IMR-90 (cell line): ENCODE measurements around the gene PTPRC. TPM values are rescaled to one million over a fixed set of nuclear protein-coding genes. Genes with fewer than 3 reads are reported as not detected.

Source experiments
- ATAC-seq: fragments of 200-7000 bp; cut with Tn5 transposase; 2 replicates; pipeline ENCODE4 v1.9.1; 2020; ENCODE audit warnings: low read depth, mild to moderate bottlenecking, moderate library complexity
- BruUV-seq: library from RNA; stranded (reverse); fragments of 400-500 nt; replicated peaks from 2 replicates; lab custom pipeline; 2021; lab: Mats Ljungman, UMichigan
- CTCF ChIA-PET: fragments of 300-600 bp; formaldehyde crosslinking; extraction: SDS; loops from one replicate; lab custom pipeline; 2021; ENCODE audit warnings: antibody characterized with exemption; lab: Yijun Ruan, JAX
- POLR2A ChIA-PET: fragments of 300-600 bp; sonication (Branson Sonifier 250); formaldehyde crosslinking; loops from one replicate; lab custom pipeline; 2022; ENCODE audit warnings: antibody characterized with exemption; ENCODE audit not compliant: unreplicated experiment; lab: Charles Lee
- DNase-seq: peaks from one replicate; pipeline ENCODE4 v3.0.0; 2013
- H2AFZ ChIP-seq: replicated peaks from 2 replicates; pipeline ENCODE3; 2013; ENCODE audit warnings: low read length, mild to moderate bottlenecking; ENCODE audit not compliant: poor library complexity
- H2AK5ac ChIP-seq: 2 replicates; pipeline ENCODE4 v1.6.1; 2013; ENCODE audit warnings: low read depth, low read length, inconsistent platforms
- H2AK9ac ChIP-seq: replicated peaks from 2 replicates; pipeline ENCODE3; 2013; ENCODE audit warnings: mild to moderate bottlenecking, low read depth, low read length, moderate library complexity; ENCODE audit not compliant: poor library complexity
- H2BK120ac ChIP-seq: 2 replicates; pipeline ENCODE4 v1.6.1; 2013; ENCODE audit warnings: low read depth, low read length, inconsistent platforms
- H2BK15ac ChIP-seq: 3 replicates; pipeline ENCODE4 v1.6.1; 2013; ENCODE audit warnings: low read depth, low read length, inconsistent platforms
- H2BK20ac ChIP-seq: 2 replicates; pipeline ENCODE4 v1.6.1; 2013; ENCODE audit warnings: low read depth, mild to moderate bottlenecking, inconsistent platforms, low read length, moderate library complexity
- H2BK5ac ChIP-seq: 2 replicates; pipeline ENCODE4 v1.6.1; 2013; ENCODE audit warnings: mild to moderate bottlenecking, low read depth, low read length, inconsistent platforms; ENCODE audit not compliant: poor library complexity, severe bottlenecking
- H3K14ac ChIP-seq: replicated peaks from 2 replicates; pipeline ENCODE4 v1.6.1; 2013; ENCODE audit warnings: low read depth, low read length, inconsistent platforms
- H3K18ac ChIP-seq: 2 replicates; pipeline ENCODE4 v1.6.1; 2013; ENCODE audit warnings: low read depth, low read length, control low read depth
- H3K23ac ChIP-seq: 2 replicates; pipeline ENCODE4 v1.6.1; 2013; ENCODE audit warnings: low read depth, low read length, inconsistent platforms
- H3K27ac ChIP-seq: 2 replicates; pipeline ENCODE4 v1.5.1; 2013; ENCODE audit warnings: mild to moderate bottlenecking, control low read depth, low read length; ENCODE audit not compliant: insufficient read depth
- H3K27me3 ChIP-seq: 2 replicates; pipeline ENCODE4 v1.6.1; 2013; ENCODE audit warnings: low read length; ENCODE audit not compliant: control insufficient read depth, insufficient read depth
- H3K36me3 ChIP-seq: 2 replicates; pipeline ENCODE4 v1.6.1; 2013; ENCODE audit warnings: low read length, mixed read lengths; ENCODE audit not compliant: control insufficient read depth, insufficient read depth
- H3K4ac ChIP-seq: 2 replicates; pipeline ENCODE4 v1.6.1; 2013; ENCODE audit warnings: low read depth, low read length, inconsistent platforms
- H3K4me1 ChIP-seq: 2 replicates; pipeline ENCODE4 v1.6.1; 2013; ENCODE audit warnings: low read length, mixed read lengths; ENCODE audit not compliant: control insufficient read depth, insufficient read depth
- H3K4me2 ChIP-seq: 2 replicates; pipeline ENCODE4 v1.6.1; 2013; ENCODE audit warnings: low read depth, mild to moderate bottlenecking, control low read depth, low read length, moderate library complexity
- H3K4me3 ChIP-seq: 2 replicates; pipeline ENCODE4 v1.5.1; 2013; ENCODE audit warnings: low read depth, mild to moderate bottlenecking, control low read depth, low read length, moderate library complexity; ENCODE audit not compliant: insufficient read depth
- H3K56ac ChIP-seq: 2 replicates; pipeline ENCODE4 v1.6.1; 2013; ENCODE audit warnings: low read length, inconsistent platforms; ENCODE audit not compliant: insufficient read depth; ENCODE audit errors: extremely low read depth
- H3K79me1 ChIP-seq, 2 experiments: 2 replicates each; pipeline ENCODE4 v1.6.1; 2013; ENCODE audit warnings: low read length in 2 of 2, inconsistent platforms in 1 of 2, low read depth in 1 of 2
- H3K9ac ChIP-seq: 2 replicates; pipeline ENCODE4 v1.6.1; 2013; ENCODE audit warnings: low read depth, low read length, control low read depth
- H3K9me1 ChIP-seq: 2 replicates; pipeline ENCODE4 v1.6.1; 2013; ENCODE audit warnings: low read length, inconsistent platforms; ENCODE audit not compliant: insufficient read depth
- H3K9me3 ChIP-seq: 2 replicates; pipeline ENCODE4 v1.6.1; 2013; ENCODE audit warnings: low read length; ENCODE audit not compliant: control insufficient read depth, insufficient read depth
- H4K20me1 ChIP-seq: 2 replicates; pipeline ENCODE4 v1.6.1; 2013; ENCODE audit warnings: low read length, inconsistent platforms; ENCODE audit not compliant: insufficient read depth
- H4K5ac ChIP-seq: 2 replicates; pipeline ENCODE4 v1.6.1; 2013; ENCODE audit warnings: mild to moderate bottlenecking, low read depth, low read length, control low read depth
- H4K8ac ChIP-seq, 2 experiments: 2 replicates each; pipeline ENCODE4 v1.6.1; 2013; ENCODE audit warnings: low read depth in 2 of 2, low read length in 2 of 2, control low read depth in 1 of 2, inconsistent platforms in 1 of 2
- H4K91ac ChIP-seq: 2 replicates; pipeline ENCODE4 v1.6.1; 2013; ENCODE audit warnings: low read depth, low read length, inconsistent platforms; ENCODE audit not compliant: insufficient read depth
- BHLHE40 ChIP-seq: fragments of 150-350 bp; IDR thresholded peaks from 2 replicates; pipeline ENCODE4 v1.6.1; 2016; ENCODE audit warnings: mild to moderate bottlenecking, low read depth, low read length
- CEBPB ChIP-seq: IDR thresholded peaks from 2 replicates; pipeline ENCODE4 v1.6.1; 2012; ENCODE audit warnings: low read depth, low read length, improper control_type of control experiment
- CHD1 ChIP-seq: IDR thresholded peaks from 2 replicates; pipeline ENCODE4 v1.6.1; 2012; ENCODE audit warnings: low read depth, low read length, improper control_type of control experiment
- ELK1 ChIP-seq: fragments of 150-350 bp; IDR thresholded peaks from 2 replicates; pipeline ENCODE4 v1.6.1; 2016; ENCODE audit warnings: low read depth, mild to moderate bottlenecking, low read length, moderate library complexity, borderline replicate concordance
- FOS ChIP-seq: fragments of 150-350 bp; IDR thresholded peaks from 2 replicates; pipeline ENCODE4 v1.6.1; 2016; ENCODE audit warnings: low read depth, low read length
- MAFK ChIP-seq: IDR thresholded peaks from 2 replicates; pipeline ENCODE4 v1.6.1; 2012; ENCODE audit warnings: low read depth, low read length, improper control_type of control experiment
- MAZ ChIP-seq: IDR thresholded peaks from 2 replicates; pipeline ENCODE4 v1.6.1; 2012; ENCODE audit warnings: low read depth, mild to moderate bottlenecking, low read length, improper control_type of control experiment, moderate library complexity, borderline replicate concordance
- MXI1 ChIP-seq: IDR thresholded peaks from 2 replicates; pipeline ENCODE4 v1.6.1; 2012; ENCODE audit warnings: low read depth, mild to moderate bottlenecking, low read length, moderate library complexity, borderline replicate concordance
- NFE2L2 ChIP-seq: fragments of 150-350 bp; IDR thresholded peaks from 2 replicates; pipeline ENCODE4 v1.6.1; 2016; ENCODE audit warnings: low read depth, mild to moderate bottlenecking, low read length
- POLR2A ChIP-seq: IDR thresholded peaks from 2 replicates; pipeline ENCODE4 v1.6.1; 2012; ENCODE audit warnings: mild to moderate bottlenecking, low read depth, low read length
- RAD21 ChIP-seq: IDR thresholded peaks from 2 replicates; pipeline ENCODE4 v1.6.1; 2012; ENCODE audit warnings: low read length, improper control_type of control experiment
- RCOR1 ChIP-seq: IDR thresholded peaks from 2 replicates; pipeline ENCODE4 v1.6.1; 2012; ENCODE audit warnings: mild to moderate bottlenecking, low read length, improper control_type of control experiment; ENCODE audit not compliant: insufficient replicate concordance
- RFX5 ChIP-seq: IDR thresholded peaks from 2 replicates; pipeline ENCODE4 v1.8.0; 2012; ENCODE audit warnings: low read depth, mild to moderate bottlenecking, low read length, moderate library complexity
- SMC3 ChIP-seq: fragments of 150-350 bp; IDR thresholded peaks from 2 replicates; pipeline ENCODE4 v1.6.1; 2016; ENCODE audit warnings: low read depth, mild to moderate bottlenecking, antibody characterized with exemption, low read length, moderate library complexity
- WGBS, 2 experiments: methylation state at CpG; one replicate each; pipeline versions ENCODE4 v1.1.5 to v1.1.7; 2013; ENCODE audit warnings: missing lambda C conversion rate in 2 of 2; ENCODE audit not compliant: insufficient read length in 1 of 2; ENCODE audit errors: extremely low coverage in 2 of 2; 5-methylcytosine and 5-hydroxymethylcytosine counted together
- dilution Hi-C: fragments of 300-500 bp; cut with HindIII; formaldehyde crosslinking; loops from one replicate; pipeline ENCODE4 v1.14.3; 2018; ENCODE audit warnings: low sequenced_read_pairs; ENCODE audit not compliant: unreplicated experiment
- in situ Hi-C: fragments of 300-500 bp; cut with MboI; formaldehyde crosslinking; loops from 3 replicates; pipeline ENCODE4 v1.14.3; 2019; ENCODE audit warnings: low sequenced_read_pairs, inconsistent platforms, mixed read lengths
- intact Hi-C: fragments of 100-400 bp; cut with micrococcal nuclease; formaldehyde crosslinking; loops from 2 replicates; pipeline ENCODE4 v1.10.0; 2022
- polyA plus RNA-seq, 3 experiments: library from polyadenylated mRNA; depleted of rRNA; stranded (reverse); fragments of >200 nt; gene quantifications; 2 replicates each; pipeline ENCODE4 v1.2.3, GENCODE V29; 2012; ENCODE audit warnings: low replicate concordance in 1 of 3
- total RNA-seq: library from RNA; depleted of rRNA; stranded (reverse); fragments of >200 nt; gene quantifications from 2 replicates; pipeline ENCODE4 v1.2.3, GENCODE V29; 2012
- TF ChIP-seq, protein P1 (sequence below): fragments of 150-350 bp; IDR thresholded peaks from 2 replicates; pipeline ENCODE4 v1.6.1; 2017; ENCODE audit warnings: mild to moderate bottlenecking, antibody characterized with exemption, low read length, low read depth
- TF ChIP-seq, protein P2 (sequence below): conservative IDR thresholded peaks from 2 replicates; pipeline ENCODE4 v1.5.1; 2012; ENCODE audit warnings: mild to moderate bottlenecking, low read depth, low read length, improper control_type of control experiment

Gene PTPRC
- total and polyA plus RNA-seq, 2 of the 4 experiments (the other 2 are of a cell fraction) = not detected

GRCh38 chr1:198605406-198605805 is 33.4 kb upstream of the PTPRC start:
- Histone ChIP-seq H3K4me1 (no peaks in the 10 kb centered on the region; the same call in 1 of the 2 replicates), H2BK5ac (no peak overlapping the region), H2AFZ (no peak overlapping the region), H2BK120ac (no peak overlapping the region), H2BK20ac (no peak overlapping the region), H2AK9ac (no peak overlapping the region), H4K5ac (no peak overlapping the region), H2AK5ac (no peak overlapping the region), H3K4ac (no peak overlapping the region), H2BK15ac (no peak overlapping the region), H3K4me3 (no peak overlapping the region), H3K27ac (no peak overlapping the region), H3K23ac (no peak overlapping the region), H3K27me3 (no peaks in the 10 kb centered on the region), H3K9ac (no peak overlapping the region), H3K4me2 (no peak overlapping the region), H3K9me3 (no peaks in the 10 kb centered on the region), H3K9me1 (no peaks in the 10 kb centered on the region), H3K14ac (no peak overlapping the region), H4K20me1 (no peaks in the 10 kb centered on the region), H3K79me1 (no peaks in the 10 kb centered on the region), H4K8ac (no peak overlapping the region), H3K36me3 (no peaks in the 10 kb centered on the region), H3K18ac (no peak overlapping the region), H3K56ac (no peak overlapping the region), H4K91ac (no peak overlapping the region)
- DNase-seq (no peak), ATAC-seq (no peak)
- dilution Hi-C loops (no loop called here), intact Hi-C loops (no loop called here), in situ Hi-C loops (no loop called here)
- no TSS peak for BruUV-seq
- ChIA-PET CTCF (no interaction called here), POLR2A (no interaction called here)
- WGBS, 2 experiments = no CpG with 5 or more reads among the region's 4 CpGs
- no peak for TF ChIP-seq RCOR1
- no peak for TF ChIP-seq CEBPB
- TF ChIP-seq MAFK = no peak
- TF ChIP-seq FOS = no peak
- no peak for TF ChIP-seq MAZ
- no peak for TF ChIP-seq RFX5
- TF ChIP-seq POLR2A = no peak
- TF ChIP-seq BHLHE40 = no peak
- TF ChIP-seq, protein P1, sequence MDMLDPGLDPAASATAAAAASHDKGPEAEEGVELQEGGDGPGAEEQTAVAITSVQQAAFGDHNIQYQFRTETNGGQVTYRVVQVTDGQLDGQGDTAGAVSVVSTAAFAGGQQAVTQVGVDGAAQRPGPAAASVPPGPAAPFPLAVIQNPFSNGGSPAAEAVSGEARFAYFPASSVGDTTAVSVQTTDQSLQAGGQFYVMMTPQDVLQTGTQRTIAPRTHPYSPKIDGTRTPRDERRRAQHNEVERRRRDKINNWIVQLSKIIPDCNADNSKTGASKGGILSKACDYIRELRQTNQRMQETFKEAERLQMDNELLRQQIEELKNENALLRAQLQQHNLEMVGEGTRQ = no peak
- no peak for TF ChIP-seq SMC3
- TF ChIP-seq, protein P2, sequence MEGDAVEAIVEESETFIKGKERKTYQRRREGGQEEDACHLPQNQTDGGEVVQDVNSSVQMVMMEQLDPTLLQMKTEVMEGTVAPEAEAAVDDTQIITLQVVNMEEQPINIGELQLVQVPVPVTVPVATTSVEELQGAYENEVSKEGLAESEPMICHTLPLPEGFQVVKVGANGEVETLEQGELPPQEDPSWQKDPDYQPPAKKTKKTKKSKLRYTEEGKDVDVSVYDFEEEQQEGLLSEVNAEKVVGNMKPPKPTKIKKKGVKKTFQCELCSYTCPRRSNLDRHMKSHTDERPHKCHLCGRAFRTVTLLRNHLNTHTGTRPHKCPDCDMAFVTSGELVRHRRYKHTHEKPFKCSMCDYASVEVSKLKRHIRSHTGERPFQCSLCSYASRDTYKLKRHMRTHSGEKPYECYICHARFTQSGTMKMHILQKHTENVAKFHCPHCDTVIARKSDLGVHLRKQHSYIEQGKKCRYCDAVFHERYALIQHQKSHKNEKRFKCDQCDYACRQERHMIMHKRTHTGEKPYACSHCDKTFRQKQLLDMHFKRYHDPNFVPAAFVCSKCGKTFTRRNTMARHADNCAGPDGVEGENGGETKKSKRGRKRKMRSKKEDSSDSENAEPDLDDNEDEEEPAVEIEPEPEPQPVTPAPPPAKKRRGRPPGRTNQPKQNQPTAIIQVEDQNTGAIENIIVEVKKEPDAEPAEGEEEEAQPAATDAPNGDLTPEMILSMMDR = no peak
- no peak for TF ChIP-seq NFE2L2
- TF ChIP-seq MXI1 = no peak
- TF ChIP-seq RAD21 = no peak
- TF ChIP-seq ELK1 = no peak
- TF ChIP-seq CHD1 = no peak
